PC-9 (cell line): ENCODE results near the gene METRN. TPM values are rescaled to one million over a fixed set of nuclear protein-coding genes. Genes with fewer than 3 reads are reported as not detected.

Experiments
- BruUV-seq: library from RNA; stranded (reverse); fragments of 400-500 nt; replicated peaks from 2 replicates; lab custom pipeline; 2021; lab: Mats Ljungman, UMichigan
- CTCF ChIA-PET: fragments of 300-600 bp; sonication (Branson Sonifier 250); formaldehyde crosslinking; loops from one replicate; lab custom pipeline; 2022; ENCODE audit warnings: antibody characterized with exemption; lab: Charles Lee
- POLR2A ChIA-PET: fragments of 300-600 bp; sonication (Branson Sonifier 250); formaldehyde crosslinking; loops from one replicate; lab custom pipeline; 2022; ENCODE audit warnings: antibody characterized with exemption; ENCODE audit not compliant: unreplicated experiment; lab: Charles Lee
- DNase-seq, 2 experiments: peaks; one replicate each; pipeline versions ENCODE4 v3.0.0 to v3.0.0-alpha.2; 2015 to 2022; ENCODE audit warnings: mixed read lengths in 1 of 2
- H2AFZ ChIP-seq: fragments of 200-600 bp; sonication (generic); 2 replicates; pipeline ENCODE4 v1.8.1; 2017; ENCODE audit warnings: antibody characterized with exemption
- H3F3A ChIP-seq: fragments of 200-600 bp; sonication (generic); 2 replicates; pipeline ENCODE4 v1.8.1; 2017; ENCODE audit warnings: antibody characterized with exemption, mild to moderate bottlenecking, low read depth; ENCODE audit not compliant: insufficient read depth
- H3K27ac ChIP-seq: fragments of 200-600 bp; sonication (generic); 2 replicates; pipeline ENCODE4 v1.6.1; 2016; ENCODE audit warnings: mixed run types
- H3K27me3 ChIP-seq: fragments of 200-600 bp; sonication (generic); 2 replicates; pipeline ENCODE4 v1.6.1; 2016; ENCODE audit warnings: low read depth, mixed run types; ENCODE audit not compliant: insufficient read depth
- H3K36me3 ChIP-seq: fragments of 200-600 bp; sonication (generic); 2 replicates; pipeline ENCODE4 v1.6.1; 2016; ENCODE audit warnings: low read depth, mixed run types
- H3K4me1 ChIP-seq: fragments of 200-600 bp; sonication (generic); replicated peaks from 2 replicates; pipeline ENCODE4 v1.6.1; 2016; ENCODE audit warnings: mixed run types; ENCODE audit not compliant: insufficient read depth
- H3K4me2 ChIP-seq: fragments of 200-600 bp; sonication (generic); 2 replicates; pipeline ENCODE4 v1.6.1; 2017; ENCODE audit warnings: mixed run types
- H3K4me3 ChIP-seq: fragments of 200-600 bp; sonication (generic); 2 replicates; pipeline ENCODE4 v1.6.1; 2016; ENCODE audit warnings: mixed run types
- H3K79me2 ChIP-seq: fragments of 200-600 bp; sonication (generic); 2 replicates; pipeline ENCODE4 v1.6.1; 2017; ENCODE audit warnings: low read depth, mixed run types
- H3K9me2 ChIP-seq: fragments of 200-600 bp; sonication (generic); 2 replicates; pipeline ENCODE4 v1.8.1; 2017; ENCODE audit warnings: mild to moderate bottlenecking; ENCODE audit not compliant: insufficient read depth
- H3K9me3 ChIP-seq: fragments of 200-600 bp; sonication (generic); 2 replicates; pipeline ENCODE4 v1.8.1; 2016; ENCODE audit warnings: low read depth; ENCODE audit not compliant: insufficient read depth
- H4K20me1 ChIP-seq: fragments of 200-600 bp; sonication (generic); 2 replicates; pipeline ENCODE4 v1.8.1; 2017; ENCODE audit not compliant: insufficient read depth
- EZH2 ChIP-seq: fragments of 200-600 bp; sonication (generic); IDR thresholded peaks from 2 replicates; pipeline ENCODE4 v1.8.0; 2017; ENCODE audit warnings: antibody characterized with exemption, low read depth
- intact Hi-C: fragments of 100-400 bp; cut with micrococcal nuclease; formaldehyde crosslinking; loops from one replicate; pipeline ENCODE4 v1.10.0; 2022; ENCODE audit not compliant: unreplicated experiment
- total RNA-seq: library from RNA; stranded (reverse); gene quantifications from 2 replicates; pipeline ENCODE4 v1.2.3, GENCODE V29; 2021
- TF ChIP-seq, protein P1 (sequence below): fragments of 200-600 bp; sonication (generic); conservative IDR thresholded peaks from 2 replicates; pipeline ENCODE4 v1.6.1; 2017; ENCODE audit warnings: mixed run types, antibody characterized with exemption, mild to moderate bottlenecking, moderate library complexity

Gene METRN
- total RNA-seq, 1 experiment from 2014 or later = 77.5 TPM

DNA sequence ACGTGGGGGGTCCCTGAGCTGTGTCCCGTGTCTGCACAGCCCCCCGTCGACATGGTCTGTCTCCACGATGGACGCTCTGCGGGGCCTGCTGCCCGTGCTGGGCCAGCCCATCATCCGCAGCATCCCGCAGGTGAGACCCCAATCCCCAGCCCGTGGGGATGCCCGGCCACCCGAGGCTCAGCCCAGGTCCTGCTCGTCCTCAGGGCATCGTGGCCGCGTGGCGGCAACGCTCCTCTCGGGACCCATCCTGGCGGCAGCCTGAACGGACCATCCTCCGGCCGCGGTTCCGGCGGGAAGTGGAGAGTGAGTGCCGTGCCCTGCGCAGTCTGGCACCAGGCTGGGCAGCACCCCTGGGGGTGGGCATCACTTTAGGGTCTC lies 50.6 kb downstream of the METRN start:
- ChIA-PET POLR2A (no interaction called here), CTCF (no interaction called here)
- BruUV-seq = no TSS peak
- Histone ChIP-seq H2AFZ (no peak overlapping the region), H3K36me3 (no peaks in the 10 kb centered on the region), H3K4me1 (peaks cover 11% of the 10 kb centered on the region), H3K4me2 (no peak overlapping the region), H3K79me2 (no peaks in the 10 kb centered on the region), H3F3A (peaks cover 4% of the 10 kb centered on the region; the same call in 1 of the 2 replicates), H3K27me3 (no peaks in the 10 kb centered on the region), H3K9me3 (no peaks in the 10 kb centered on the region), H3K4me3 (no peak overlapping the region), H3K9me2 (no peaks in the 10 kb centered on the region), H4K20me1 (no peaks in the 10 kb centered on the region), H3K27ac (no peak overlapping the region)
- TF ChIP-seq, protein P1, sequence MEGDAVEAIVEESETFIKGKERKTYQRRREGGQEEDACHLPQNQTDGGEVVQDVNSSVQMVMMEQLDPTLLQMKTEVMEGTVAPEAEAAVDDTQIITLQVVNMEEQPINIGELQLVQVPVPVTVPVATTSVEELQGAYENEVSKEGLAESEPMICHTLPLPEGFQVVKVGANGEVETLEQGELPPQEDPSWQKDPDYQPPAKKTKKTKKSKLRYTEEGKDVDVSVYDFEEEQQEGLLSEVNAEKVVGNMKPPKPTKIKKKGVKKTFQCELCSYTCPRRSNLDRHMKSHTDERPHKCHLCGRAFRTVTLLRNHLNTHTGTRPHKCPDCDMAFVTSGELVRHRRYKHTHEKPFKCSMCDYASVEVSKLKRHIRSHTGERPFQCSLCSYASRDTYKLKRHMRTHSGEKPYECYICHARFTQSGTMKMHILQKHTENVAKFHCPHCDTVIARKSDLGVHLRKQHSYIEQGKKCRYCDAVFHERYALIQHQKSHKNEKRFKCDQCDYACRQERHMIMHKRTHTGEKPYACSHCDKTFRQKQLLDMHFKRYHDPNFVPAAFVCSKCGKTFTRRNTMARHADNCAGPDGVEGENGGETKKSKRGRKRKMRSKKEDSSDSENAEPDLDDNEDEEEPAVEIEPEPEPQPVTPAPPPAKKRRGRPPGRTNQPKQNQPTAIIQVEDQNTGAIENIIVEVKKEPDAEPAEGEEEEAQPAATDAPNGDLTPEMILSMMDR = no peak
- no peak for TF ChIP-seq EZH2
- DNase-seq = no peak
- intact Hi-C loops = no loop called here

DNA sequence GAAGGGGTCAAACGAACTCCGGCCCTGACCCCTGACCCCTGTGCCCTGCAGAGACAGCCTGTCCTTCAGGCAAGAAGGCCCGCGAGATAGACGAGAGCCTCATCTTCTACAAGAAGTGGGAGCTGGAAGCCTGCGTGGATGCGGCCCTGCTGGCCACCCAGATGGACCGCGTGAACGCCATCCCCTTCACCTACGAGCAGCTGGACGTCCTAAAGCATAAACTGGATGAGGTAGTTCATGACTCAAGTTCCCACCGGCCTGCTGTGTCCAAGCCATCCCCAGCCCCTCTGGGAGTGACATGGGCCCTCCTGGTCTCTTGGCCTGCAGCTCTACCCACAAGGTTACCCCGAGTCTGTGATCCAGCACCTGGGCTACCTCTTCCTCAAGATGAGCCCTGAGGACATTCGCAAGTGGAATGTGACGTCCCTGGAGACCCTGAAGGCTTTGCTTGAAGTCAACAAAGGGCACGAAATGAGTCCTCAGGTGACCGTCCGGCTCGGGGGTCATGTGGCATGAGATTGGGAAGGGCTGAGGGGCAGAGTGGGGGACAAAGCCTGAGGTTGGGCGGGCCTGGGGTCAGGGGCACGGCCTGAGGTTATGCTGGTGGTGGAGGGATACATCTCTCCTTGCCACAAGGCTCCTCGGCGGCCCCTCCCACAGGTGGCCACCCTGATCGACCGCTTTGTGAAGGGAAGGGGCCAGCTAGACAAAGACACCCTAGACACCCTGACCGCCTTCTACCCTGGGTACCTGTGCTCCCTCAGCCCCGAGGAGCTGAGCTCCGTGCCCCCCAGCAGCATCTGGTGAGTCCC lies 51.3 kb downstream of the METRN start:
- BruUV-seq = no TSS peak
- Histone ChIP-seq H3K9me2 (no peaks in the 10 kb centered on the region), H3K79me2 (no peaks in the 10 kb centered on the region), H3K27ac (no peak overlapping the region), H3K27me3 (no peaks in the 10 kb centered on the region), H3K4me2 (no peak overlapping the region), H3K9me3 (no peaks in the 10 kb centered on the region), H3K4me3 (no peak overlapping the region), H2AFZ (no peak overlapping the region), H3F3A (peaks cover 4% of the 10 kb centered on the region; the same call in 1 of the 2 replicates), H4K20me1 (no peaks in the 10 kb centered on the region), H3K36me3 (no peaks in the 10 kb centered on the region), H3K4me1 (peaks cover 4% of the 10 kb centered on the region)
- ChIA-PET CTCF (no interaction called here), POLR2A (no interaction called here)
- TF ChIP-seq EZH2 = no peak
- TF ChIP-seq, protein P1 = no peak
- intact Hi-C loops = no loop called here
- DNase-seq = no peak

- Histone ChIP-seq H3K79me2 (no peaks in the 10 kb centered on the region), H3K36me3 (no peaks in the 10 kb centered on the region)
Measured at GRCh38 chr16:766820-767640, 52.1 kb downstream of the METRN start.

More at GRCh38 chr16:766820-767640, 52.1 kb downstream of the METRN start:
- ChIA-PET CTCF (no interaction called here), POLR2A (no interaction called here)
- DNase-seq = no peak
- intact Hi-C loops = no loop called here
- no peak overlapping the region for H2AFZ ChIP-seq
- no peak overlapping the region for H3K4me2 ChIP-seq
- no peak overlapping the region for H3K4me3 ChIP-seq
- TF ChIP-seq, protein P1 = no peak
- no peak for TF ChIP-seq EZH2
- no TSS peak for BruUV-seq
- H3K27ac ChIP-seq = no peak overlapping the region
- no peaks in the 10 kb centered on the region for H3K9me3 ChIP-seq
- no peaks in the 10 kb centered on the region for H3K9me2 ChIP-seq
- H3K4me1 ChIP-seq = no peaks in the 10 kb centered on the region
- H4K20me1 ChIP-seq = no peaks in the 10 kb centered on the region
- peaks cover 4% of the 10 kb centered on the region; the same call in 1 of the 2 replicates for H3F3A ChIP-seq
- H3K27me3 ChIP-seq = no peaks in the 10 kb centered on the region
